Mesendoderm (in vitro differentiated cells): ENCODE results near the gene ADGRL1.

ENCODE experiments used
- DNase-seq: peaks from one replicate; pipeline ENCODE4 v3.0.0; 2013
- H2AK5ac ChIP-seq: 2 replicates; pipeline ENCODE4 v1.6.1; 2013; ENCODE audit warnings: low read length, inconsistent platforms
- H2BK120ac ChIP-seq: 2 replicates; pipeline ENCODE4 v1.6.1; 2013; ENCODE audit warnings: low read depth, mild to moderate bottlenecking, low read length, moderate library complexity, mixed read lengths
- H2BK15ac ChIP-seq: replicated peaks from 2 replicates; pipeline ENCODE4 v1.6.1; 2013; ENCODE audit warnings: low read depth, mild to moderate bottlenecking, moderate library complexity
- H2BK5ac ChIP-seq: 2 replicates; pipeline ENCODE4 v1.6.1; 2013; ENCODE audit warnings: low read length, inconsistent platforms
- H3K18ac ChIP-seq: 2 replicates; pipeline ENCODE4 v1.6.1; 2013; ENCODE audit warnings: mild to moderate bottlenecking, low read length, mixed read lengths
- H3K23ac ChIP-seq: one replicate; pipeline ENCODE4 v1.6.1; 2013; ENCODE audit warnings: low read length
- H3K27ac ChIP-seq: 2 replicates; pipeline ENCODE4 v1.5.1; 2013; ENCODE audit warnings: low read depth, mild to moderate bottlenecking, inconsistent platforms, low read length, moderate library complexity
- H3K27me3 ChIP-seq: 2 replicates; pipeline ENCODE4 v1.6.1; 2013; ENCODE audit warnings: low read length, control low read depth, mild to moderate bottlenecking, inconsistent platforms; ENCODE audit not compliant: insufficient read depth, poor library complexity
- H3K36me3 ChIP-seq: 2 replicates; pipeline ENCODE4 v1.6.1; 2013; ENCODE audit warnings: low read length, inconsistent platforms; ENCODE audit not compliant: control insufficient read depth, insufficient read depth
- H3K4ac ChIP-seq: one replicate; pipeline ENCODE4 v1.6.1; 2013; ENCODE audit warnings: low read depth, mild to moderate bottlenecking, low read length, moderate library complexity
- H3K4me1 ChIP-seq: 2 replicates; pipeline ENCODE4 v1.6.1; 2013; ENCODE audit warnings: low read depth, low read length, inconsistent platforms; ENCODE audit not compliant: control insufficient read depth
- H3K4me2 ChIP-seq: 2 replicates; pipeline ENCODE4 v1.6.1; 2013; ENCODE audit warnings: low read length
- H3K4me3 ChIP-seq: 2 replicates; pipeline ENCODE4 v1.5.1; 2013; ENCODE audit warnings: mild to moderate bottlenecking, low read length
- H3K56ac ChIP-seq: one replicate; pipeline ENCODE4 v1.6.1; 2013; ENCODE audit warnings: low read length
- H3K79me1 ChIP-seq: 2 replicates; pipeline ENCODE4 v1.6.1; 2013; ENCODE audit warnings: low read length, inconsistent platforms
- H3K79me2 ChIP-seq: 2 replicates; pipeline ENCODE4 v1.6.1; 2013; ENCODE audit warnings: mild to moderate bottlenecking, low read length; ENCODE audit not compliant: control insufficient read depth, insufficient read depth
- H3K9ac ChIP-seq: 2 replicates; pipeline ENCODE4 v1.6.1; 2013; ENCODE audit warnings: low read length, inconsistent platforms
- H4K5ac ChIP-seq: one replicate; pipeline ENCODE4 v1.6.1; 2013; ENCODE audit warnings: low read length
- H4K8ac ChIP-seq: one replicate; pipeline ENCODE4 v1.6.1; 2013; ENCODE audit warnings: low read depth, mild to moderate bottlenecking, control low read depth, low read length, moderate library complexity
- WGBS: extraction: QIAGEN DNeasy Blood & Tissue Kit; methylation state at CpG from one replicate; pipeline ENCODE4 v1.1.7; 2013; ENCODE audit warnings: low lambda C conversion rate, missing lambda C conversion rate; ENCODE audit not compliant: insufficient coverage; ENCODE audit errors: extremely low coverage; 5-methylcytosine and 5-hydroxymethylcytosine counted together

ADGRL1 gene

DNA sequence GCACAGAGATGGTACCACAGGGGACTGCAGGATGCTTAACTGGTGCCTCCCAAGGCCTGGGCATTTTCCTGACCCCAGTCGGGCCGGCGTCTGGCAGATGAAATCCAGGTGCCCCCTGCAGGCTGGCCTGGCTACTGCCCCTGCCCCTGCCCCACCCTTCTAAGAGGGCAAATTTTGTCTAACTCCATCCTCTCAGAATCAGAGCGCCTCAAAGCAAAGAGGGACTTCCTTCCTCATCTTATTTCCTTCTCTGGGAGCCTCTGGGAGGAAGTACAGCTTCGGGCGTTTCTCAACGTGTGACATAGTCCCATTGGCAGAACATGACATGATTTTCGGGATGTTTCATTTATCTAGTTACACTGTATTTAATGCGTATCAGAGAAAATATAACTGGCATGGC lies 91.1 kb downstream of the ADGRL1 start:
- peaks cover 13% of the 10 kb centered on the region for H3K4me1 ChIP-seq
- no peak overlapping the region for H2BK15ac ChIP-seq
- no peak overlapping the region for H3K27ac ChIP-seq
- H3K36me3 ChIP-seq: peaks cover 1% of the 10 kb centered on the region
- no peak overlapping the region for H2AK5ac ChIP-seq
- no peak overlapping the region for H3K4me2 ChIP-seq
- H3K23ac ChIP-seq: no peak overlapping the region
- no peaks in the 10 kb centered on the region for H3K79me2 ChIP-seq
- no peak overlapping the region for H4K5ac ChIP-seq
- no peak overlapping the region for H2BK120ac ChIP-seq
- H3K79me1 ChIP-seq: peaks cover 4% of the 10 kb centered on the region
- no peak overlapping the region for H3K9ac ChIP-seq
- peak; percentile 40 for DNase-seq
- H3K18ac ChIP-seq: no peak overlapping the region
- H2BK5ac ChIP-seq: no peak overlapping the region
- WGBS: no CpG with 5 or more reads among the region's 9 CpGs
- no peak overlapping the region for H3K4me3 ChIP-seq
- H4K8ac ChIP-seq: no peak overlapping the region
- no peaks in the 10 kb centered on the region for H3K27me3 ChIP-seq
- H3K4ac ChIP-seq: no peak overlapping the region
- no peak overlapping the region for H3K56ac ChIP-seq

DNA sequence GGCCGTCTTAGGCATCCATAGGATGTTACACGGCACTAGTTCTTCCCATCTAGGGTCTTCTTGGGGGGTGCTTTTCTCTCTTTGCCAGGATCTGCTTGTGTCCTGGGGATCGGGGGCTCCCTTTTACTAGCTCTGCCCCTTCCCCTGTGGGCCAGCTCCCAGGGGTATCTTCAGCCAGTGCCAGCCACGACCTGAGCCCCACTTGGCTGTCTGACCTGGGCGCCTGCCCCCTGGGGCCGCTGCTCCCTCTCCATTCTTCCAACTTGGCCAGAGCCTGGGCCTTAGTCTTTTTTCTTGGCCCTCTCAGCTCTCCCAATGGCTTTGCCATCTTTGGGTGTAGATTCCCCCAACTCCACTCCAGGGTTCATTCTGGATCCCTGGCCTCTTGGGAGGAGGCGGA lies 91.5 kb downstream of the ADGRL1 start:
- H4K5ac ChIP-seq: no peak overlapping the region
- peaks cover 1% of the 10 kb centered on the region for H3K36me3 ChIP-seq
- no peak overlapping the region for H3K4me3 ChIP-seq
- no peak overlapping the region for H3K4ac ChIP-seq
- H3K56ac ChIP-seq: no peak overlapping the region
- no peak overlapping the region for H3K27ac ChIP-seq
- no CpG with 5 or more reads among the region's 7 CpGs for WGBS
- H2BK15ac ChIP-seq: no peak overlapping the region
- peaks cover 4% of the 10 kb centered on the region for H3K79me1 ChIP-seq
- no peak overlapping the region for H3K9ac ChIP-seq
- H3K4me1 ChIP-seq: peaks cover 13% of the 10 kb centered on the region
- no peak overlapping the region for H4K8ac ChIP-seq
- DNase-seq: no peak
- no peak overlapping the region for H3K4me2 ChIP-seq
- no peak overlapping the region for H3K23ac ChIP-seq
- H3K27me3 ChIP-seq: no peaks in the 10 kb centered on the region
- H2AK5ac ChIP-seq: no peak overlapping the region
- no peak overlapping the region for H2BK120ac ChIP-seq
- H3K79me2 ChIP-seq: no peaks in the 10 kb centered on the region
- no peak overlapping the region for H3K18ac ChIP-seq
- H2BK5ac ChIP-seq: no peak overlapping the region

- peaks cover 1% of the 10 kb centered on the region for H3K36me3 ChIP-seq
- no peak overlapping the region for H2BK120ac ChIP-seq
- H3K4me1 ChIP-seq: peaks cover 13% of the 10 kb centered on the region
- H3K27me3 ChIP-seq: no peaks in the 10 kb centered on the region
- H3K23ac ChIP-seq: no peak overlapping the region
- no peak overlapping the region for H3K18ac ChIP-seq
- no peak overlapping the region for H3K4ac ChIP-seq
- no peak overlapping the region for H2BK15ac ChIP-seq
- DNase-seq: peak; percentile 60
- H2BK5ac ChIP-seq: no peak overlapping the region
- no peak overlapping the region for H4K8ac ChIP-seq
- H3K27ac ChIP-seq: no peak overlapping the region
- no peak overlapping the region for H3K9ac ChIP-seq
- no peak overlapping the region for H2AK5ac ChIP-seq
- no peaks in the 10 kb centered on the region for H3K79me2 ChIP-seq
- H3K56ac ChIP-seq: no peak overlapping the region
- no peak overlapping the region for H3K4me2 ChIP-seq
- no CpG with 5 or more reads among the region's 18 CpGs for WGBS
- peaks cover 4% of the 10 kb centered on the region for H3K79me1 ChIP-seq
- no peak overlapping the region for H3K4me3 ChIP-seq
- H4K5ac ChIP-seq: no peak overlapping the region
These were observed 92.1 kb downstream of the ADGRL1 start for GRCh38 chr19:14113762-14114414.

DNA sequence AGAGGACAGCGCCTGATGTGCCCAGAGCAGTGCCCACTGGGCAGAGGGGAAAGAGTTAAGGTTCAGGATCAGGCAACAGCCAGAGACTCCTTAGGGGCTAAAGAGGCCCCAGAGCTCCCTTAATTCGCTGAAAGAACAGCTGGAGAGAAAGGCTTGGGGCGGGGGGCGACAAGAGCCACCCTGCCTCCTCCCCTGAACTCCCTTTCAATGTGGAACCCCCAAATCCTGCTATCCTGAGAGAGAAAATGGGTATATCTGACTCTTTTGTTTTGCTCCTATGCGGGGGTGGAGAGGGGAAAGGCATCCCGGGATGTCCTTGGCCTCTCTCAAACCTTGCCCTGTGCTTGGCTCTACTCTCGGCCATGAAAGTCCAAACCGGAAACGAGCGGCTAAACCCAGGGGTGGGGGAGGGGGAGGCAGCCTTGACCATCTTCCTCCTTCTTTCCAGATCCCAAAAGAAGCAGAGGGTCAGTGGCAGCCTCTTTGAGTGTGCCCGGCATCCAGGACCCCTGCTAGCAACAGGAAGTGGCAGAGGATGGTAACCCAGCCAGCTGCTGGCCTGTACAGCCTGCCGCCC lies 93.1 kb downstream of the ADGRL1 start:
- H3K79me2 ChIP-seq: no peaks in the 10 kb centered on the region
- H3K9ac ChIP-seq: peak overlapping the region; percentile 24
- H2BK120ac ChIP-seq: no peak overlapping the region
- no CpG with 5 or more reads among the region's 12 CpGs for WGBS
- H3K23ac ChIP-seq: no peak overlapping the region
- no peak overlapping the region for H3K27ac ChIP-seq
- peaks cover 4% of the 10 kb centered on the region for H3K79me1 ChIP-seq
- no peak overlapping the region for H2BK15ac ChIP-seq
- H3K18ac ChIP-seq: no peak overlapping the region
- no peak for DNase-seq
- H3K4ac ChIP-seq: no peak overlapping the region
- no peak overlapping the region for H2AK5ac ChIP-seq
- no peak overlapping the region for H3K4me3 ChIP-seq
- peak overlapping the region; percentile 59 for H3K56ac ChIP-seq
- H4K8ac ChIP-seq: no peak overlapping the region
- H3K4me2 ChIP-seq: no peak overlapping the region
- peaks cover 9% of the 10 kb centered on the region for H3K4me1 ChIP-seq
- no peaks in the 10 kb centered on the region for H3K27me3 ChIP-seq
- H3K36me3 ChIP-seq: no peaks in the 10 kb centered on the region
- no peak overlapping the region for H4K5ac ChIP-seq
- H2BK5ac ChIP-seq: peak overlapping the region; percentile 23

GRCh38 chr19:14112051-14112808 lies 93.7 kb downstream of the ADGRL1 start:
- H2BK5ac ChIP-seq: peak overlapping the region; percentile 23
- no peak overlapping the region for H3K23ac ChIP-seq
- H3K36me3 ChIP-seq: no peaks in the 10 kb centered on the region
- peaks cover 9% of the 10 kb centered on the region for H3K4me1 ChIP-seq
- H3K4me2 ChIP-seq: no peak overlapping the region
- no peak overlapping the region for H3K4ac ChIP-seq
- no peak overlapping the region for H2BK15ac ChIP-seq
- WGBS: no CpG with 5 or more reads among the region's 12 CpGs
- H3K4me3 ChIP-seq: no peak overlapping the region
- no peak overlapping the region for H2BK120ac ChIP-seq
- DNase-seq: no peak
- H3K27me3 ChIP-seq: no peaks in the 10 kb centered on the region
- peak overlapping the region; percentile 24 for H3K9ac ChIP-seq
- H3K79me2 ChIP-seq: no peaks in the 10 kb centered on the region
- no peak overlapping the region for H2AK5ac ChIP-seq
- H3K18ac ChIP-seq: no peak overlapping the region
- peak overlapping the region; percentile 58 for H3K56ac ChIP-seq
- no peak overlapping the region for H4K8ac ChIP-seq
- no peak overlapping the region for H4K5ac ChIP-seq
- no peak overlapping the region for H3K27ac ChIP-seq
- peaks cover 4% of the 10 kb centered on the region for H3K79me1 ChIP-seq
